Colonic mucosa (tissue), 4 donors: ENCODE data around the gene RGCC. TPM values are rescaled to one million over a fixed set of nuclear protein-coding genes. Genes with fewer than 3 reads are reported as not detected.

Experiments used
- DNase-seq: peaks from one replicate; pipeline ENCODE4 v3.0.0-alpha.2; 2020
- H3K27ac ChIP-seq: fragments of 200-600 bp; one replicate; pipeline ENCODE4 v1.8.0; 2021
- H3K27me3 ChIP-seq: fragments of 200-600 bp; one replicate; pipeline ENCODE4 v1.8.0; 2021
- H3K36me3 ChIP-seq: fragments of 200-600 bp; one replicate; pipeline ENCODE4 v1.8.0; 2021
- H3K4me1 ChIP-seq: fragments of 200-600 bp; one replicate; pipeline ENCODE4 v1.8.0; 2021; ENCODE audit warnings: mild to moderate bottlenecking
- H3K4me3 ChIP-seq: fragments of 200-600 bp; one replicate; pipeline ENCODE4 v1.8.0; 2021
- H3K9ac ChIP-seq, 2 donors: one replicate each; pipeline ENCODE4 v1.7.0; 2013; ENCODE audit warnings: control low read depth in 2 of 2, low read depth in 2 of 2, low read length in 2 of 2
- H3K9me3 ChIP-seq: fragments of 200-600 bp; one replicate; pipeline ENCODE4 v1.8.0; 2021
- CTCF ChIP-seq: fragments of 200-600 bp; IDR thresholded peaks from one replicate; pipeline ENCODE4 v1.8.0; 2022; ENCODE audit warnings: antibody characterized with exemption, mild to moderate bottlenecking
- intact Hi-C: fragments of 100-400 bp; cut with DNase I; formaldehyde crosslinking; loops from one replicate; pipeline ENCODE4 v1.14.1; 2022
- total RNA-seq, 2 donors: library from RNA; stranded (reverse); fragmentation: NEBNext Ultra II Directional in 1 of 2; extraction: Animal tissue kit (Norgen Biotek cat#: 25700) in 1 of 2; gene quantifications; one replicate each; pipeline ENCODE4 v1.2.1, GENCODE V29; 2021
- donor health status: healthy.
- donor health status: DM: no; HTN: no; CAD: no.
- donor health status: DM: no; HTN: no; CAD: no.

Gene RGCC
- total RNA-seq, 2 donors from 2014 or later, result 5.6 to 10.4 TPM

DNA sequence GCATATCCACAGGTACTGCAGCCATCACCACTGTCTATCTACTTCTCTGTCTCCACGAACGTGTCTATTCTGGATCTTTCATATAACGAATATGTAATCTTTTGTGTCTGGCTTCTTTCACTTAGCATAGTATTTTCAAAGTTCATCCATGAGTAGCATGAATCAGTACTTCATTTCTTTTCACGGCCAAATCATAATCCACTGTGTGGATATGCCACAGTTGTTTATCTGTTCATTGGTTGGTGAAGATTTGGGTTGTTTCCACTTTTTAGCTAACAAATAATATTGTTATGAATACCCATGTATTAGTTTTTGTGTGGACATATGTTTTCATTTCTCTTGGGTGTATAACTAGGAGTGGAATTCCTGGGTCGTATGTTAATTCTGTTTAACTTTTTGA, 14.4 kb downstream of the RGCC start:
- Histone ChIP-seq H3K27ac (no peak overlapping the region), H3K9me3 (no peaks in the 10 kb centered on the region), H3K4me3 (no peak overlapping the region), H3K9ac (no peak overlapping the region), H3K36me3 (no peaks in the 10 kb centered on the region), H3K4me1 (no peaks in the 10 kb centered on the region), H3K27me3 (no peaks in the 10 kb centered on the region)
- intact Hi-C loops, result no loop called here
- TF ChIP-seq CTCF, result no peak
- DNase-seq, result no peak

DNA sequence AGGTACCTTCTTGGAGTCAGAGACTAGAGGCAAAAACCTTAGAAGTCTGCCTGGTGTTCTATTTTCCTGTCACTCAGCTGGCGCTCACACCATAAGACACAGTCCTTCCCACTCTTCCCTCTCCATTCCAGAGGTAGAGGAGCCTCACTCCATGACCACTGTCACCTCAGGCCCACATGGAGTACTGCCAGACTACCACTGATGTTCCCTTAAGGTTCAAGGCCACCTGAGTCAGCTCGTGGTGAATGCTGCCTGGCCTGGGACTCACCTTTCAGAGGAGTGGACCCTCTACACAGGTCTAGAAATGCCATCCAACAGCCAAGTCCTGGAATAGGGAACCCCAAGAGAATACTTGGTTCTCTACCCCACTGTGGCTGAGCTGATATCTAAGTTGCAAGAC, 29.9 kb downstream of the RGCC start:
- intact Hi-C loops, result no loop called here
- no peak for TF ChIP-seq CTCF
- no peaks in the 10 kb centered on the region for H3K27me3 ChIP-seq
- H3K27ac ChIP-seq, result no peak overlapping the region
- no peaks in the 10 kb centered on the region for H3K9me3 ChIP-seq
- no peaks in the 10 kb centered on the region for H3K36me3 ChIP-seq
- no peak overlapping the region for H3K9ac ChIP-seq
- no peaks in the 10 kb centered on the region for H3K4me1 ChIP-seq
- H3K4me3 ChIP-seq, result no peak overlapping the region
- no peak for DNase-seq

- H3K4me3 ChIP-seq, result no peak overlapping the region
- no peaks in the 10 kb centered on the region for H3K27me3 ChIP-seq
- no peak overlapping the region for H3K9ac ChIP-seq
- intact Hi-C loops, result no loop called here
- no peaks in the 10 kb centered on the region for H3K36me3 ChIP-seq
- H3K4me1 ChIP-seq, result no peaks in the 10 kb centered on the region
- no peak for DNase-seq
- no peak overlapping the region for H3K27ac ChIP-seq
- TF ChIP-seq CTCF, result no peak
- no peaks in the 10 kb centered on the region for H3K9me3 ChIP-seq
These were observed 30.8 kb downstream of the RGCC start for GRCh38 chr13:41488124-41488523.

DNA sequence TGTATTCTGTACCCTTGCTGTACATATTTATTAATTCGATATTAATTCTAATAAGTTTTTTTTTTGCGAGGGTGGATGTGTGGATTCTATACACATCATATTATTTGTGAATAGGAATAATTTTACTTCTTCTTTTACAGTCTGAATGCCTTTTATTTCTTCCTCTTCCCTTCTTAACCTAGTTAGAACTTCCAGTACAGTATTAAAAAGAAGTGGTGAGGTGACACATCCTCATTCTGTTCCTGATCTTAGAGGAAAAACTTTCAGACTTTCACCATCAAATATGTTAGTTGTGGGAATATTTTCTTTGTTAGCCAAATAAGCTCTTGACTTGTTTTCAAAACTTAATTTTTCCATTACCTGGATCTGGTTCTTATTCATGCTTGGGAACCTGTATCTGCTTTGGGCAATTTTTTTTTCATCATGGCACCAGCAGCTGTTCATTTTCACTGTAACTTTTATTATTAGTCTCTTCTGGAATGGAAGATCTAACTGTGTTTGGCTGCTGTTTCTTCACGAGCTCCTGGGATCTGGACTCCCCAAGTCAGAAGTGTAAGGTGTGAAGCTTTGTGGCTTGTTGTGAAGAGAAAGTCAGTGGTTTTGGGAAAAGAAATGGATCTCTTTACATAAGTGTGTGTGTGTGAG, 33.1 kb downstream of the RGCC start:
- no peak for TF ChIP-seq CTCF
- H3K9me3 ChIP-seq, result no peaks in the 10 kb centered on the region
- no peak overlapping the region for H3K4me3 ChIP-seq
- intact Hi-C loops, result no loop called here
- H3K36me3 ChIP-seq, result no peaks in the 10 kb centered on the region
- no peak for DNase-seq
- H3K9ac ChIP-seq, result no peak overlapping the region
- no peaks in the 10 kb centered on the region for H3K4me1 ChIP-seq
- H3K27me3 ChIP-seq, result no peaks in the 10 kb centered on the region
- H3K27ac ChIP-seq, result no peak overlapping the region

- H3K27me3 ChIP-seq, result no peaks in the 10 kb centered on the region
- no peaks in the 10 kb centered on the region for H3K9me3 ChIP-seq
- TF ChIP-seq CTCF, result no peak
- no peak overlapping the region for H3K4me3 ChIP-seq
- no peaks in the 10 kb centered on the region for H3K36me3 ChIP-seq
- DNase-seq, result no peak
- no peak overlapping the region for H3K9ac ChIP-seq
- no peaks in the 10 kb centered on the region for H3K4me1 ChIP-seq
- no peak overlapping the region for H3K27ac ChIP-seq
- intact Hi-C loops, result no loop called here
These were observed 34.1 kb downstream of the RGCC start for GRCh38 chr13:41491436-41491835.
